KMS-11 (cell line): ENCODE results near the gene BIRC7.

Experiments used
- H2AFZ ChIP-seq: fragments of 200-600 bp; sonication (generic); 2 replicates; pipeline ENCODE4 v1.6.1; 2016; ENCODE audit warnings: antibody characterized with exemption, mixed run types, low read depth
- H3K27ac ChIP-seq: fragments of 200-600 bp; sonication (generic); 2 replicates; pipeline ENCODE4 v1.6.1; 2016; ENCODE audit warnings: mild to moderate bottlenecking, mixed run types
- H3K27me3 ChIP-seq: fragments of 200-600 bp; sonication (generic); 2 replicates; pipeline ENCODE4 v1.6.1; 2017; ENCODE audit warnings: mild to moderate bottlenecking, low read depth, mixed run types, moderate library complexity; ENCODE audit not compliant: insufficient read depth
- H3K36me3 ChIP-seq: fragments of 200-600 bp; sonication (generic); 2 replicates; pipeline ENCODE4 v1.6.1; 2017; ENCODE audit warnings: mild to moderate bottlenecking, mixed run types; ENCODE audit not compliant: insufficient read depth
- H3K4me1 ChIP-seq: fragments of 200-600 bp; sonication (generic); 2 replicates; pipeline ENCODE4 v1.6.1; 2016; ENCODE audit warnings: mild to moderate bottlenecking, low read depth, mixed run types; ENCODE audit not compliant: poor library complexity, severe bottlenecking
- H3K4me2 ChIP-seq: fragments of 200-600 bp; sonication (generic); 2 replicates; pipeline ENCODE4 v1.7.0; 2016; ENCODE audit warnings: mild to moderate bottlenecking, mixed run types
- H3K4me3 ChIP-seq: fragments of 200-600 bp; sonication (generic); IDR thresholded peaks from 2 replicates; pipeline ENCODE4 v1.6.1; 2017; ENCODE audit warnings: low read depth, low read length, mixed read lengths; ENCODE audit not compliant: insufficient read depth
- H3K79me2 ChIP-seq: fragments of 200-600 bp; sonication (generic); 2 replicates; pipeline ENCODE4 v1.6.1; 2016; ENCODE audit warnings: low read depth, mixed run types; ENCODE audit not compliant: insufficient read depth
- H3K9ac ChIP-seq: fragments of 200-600 bp; sonication (generic); 2 replicates; pipeline ENCODE4 v1.6.1; 2016; ENCODE audit warnings: mild to moderate bottlenecking, mixed run types
- H4K20me1 ChIP-seq: fragments of 200-600 bp; sonication (generic); 2 replicates; pipeline ENCODE4 v1.6.1; 2016; ENCODE audit warnings: mild to moderate bottlenecking, mixed run types; ENCODE audit not compliant: insufficient read depth
- CTCF ChIP-seq: fragments of 200-600 bp; sonication (generic); conservative IDR thresholded peaks from 2 replicates; pipeline ENCODE4 v1.6.1; 2017; ENCODE audit warnings: low read depth, mild to moderate bottlenecking, antibody characterized with exemption, low read length, moderate library complexity, mixed read lengths

BIRC7 gene

GRCh38 chr20:63261060-63261794 is 25.5 kb downstream of the BIRC7 start:
- H3K36me3 ChIP-seq: no peaks in the 10 kb centered on the region
- no peak overlapping the region for H3K9ac ChIP-seq
- no peak overlapping the region for H3K4me2 ChIP-seq
- H3K27me3 ChIP-seq: peaks cover 100% of the 10 kb centered on the region
- H3K4me1 ChIP-seq: no peaks in the 10 kb centered on the region
- no peak for TF ChIP-seq CTCF
- no peak overlapping the region for H3K4me3 ChIP-seq
- no peaks in the 10 kb centered on the region for H3K79me2 ChIP-seq
- no peak overlapping the region for H2AFZ ChIP-seq
- H4K20me1 ChIP-seq: no peaks in the 10 kb centered on the region
- H3K27ac ChIP-seq: no peak overlapping the region

- Histone ChIP-seq H3K27ac (no peak overlapping the region), H3K4me2 (no peak overlapping the region), H3K79me2 (no peaks in the 10 kb centered on the region), H2AFZ (no peak overlapping the region), H3K27me3 (peaks cover 97% of the 10 kb centered on the region), H3K9ac (no peak overlapping the region), H3K4me1 (no peaks in the 10 kb centered on the region), H3K4me3 (no peak overlapping the region), H4K20me1 (no peaks in the 10 kb centered on the region), H3K36me3 (no peaks in the 10 kb centered on the region)
- no peak for TF ChIP-seq CTCF
Measured at GRCh38 chr20:63261795-63262528, 26.3 kb downstream of the BIRC7 start.

GRCh38 chr20:63262836-63263235 is 27.1 kb downstream of the BIRC7 start:
- Histone ChIP-seq H3K27me3 (peaks cover 97% of the 10 kb centered on the region), H3K4me1 (no peaks in the 10 kb centered on the region), H3K27ac (no peak overlapping the region), H2AFZ (no peak overlapping the region), H3K9ac (no peak overlapping the region), H3K4me2 (no peak overlapping the region), H3K36me3 (no peaks in the 10 kb centered on the region), H4K20me1 (no peaks in the 10 kb centered on the region), H3K79me2 (no peaks in the 10 kb centered on the region), H3K4me3 (no peak overlapping the region)
- no peak for TF ChIP-seq CTCF

- TF ChIP-seq CTCF: no peak
Measured at GRCh38 chr20:63264000-63264399, 28.3 kb downstream of the BIRC7 start.

More at GRCh38 chr20:63264000-63264399, 28.3 kb downstream of the BIRC7 start:
- Histone ChIP-seq H3K79me2 (no peaks in the 10 kb centered on the region), H3K4me3 (no peak overlapping the region), H3K36me3 (no peaks in the 10 kb centered on the region), H3K4me2 (no peak overlapping the region), H4K20me1 (no peaks in the 10 kb centered on the region), H2AFZ (no peak overlapping the region), H3K27me3 (peaks cover 97% of the 10 kb centered on the region), H3K9ac (no peak overlapping the region), H3K27ac (no peak overlapping the region), H3K4me1 (no peaks in the 10 kb centered on the region)
